GM23338 (cell line): Measurements from ENCODE around the gene C2. TPM values are rescaled to one million over a fixed set of nuclear protein-coding genes. Genes with fewer than 3 reads are reported as not detected.

ENCODE experiments used
- ATAC-seq: fragments of 200-7000 bp; cut with Tn5 transposase; 3 replicates; pipeline ENCODE4 v1.9.1; 2020
- DNase-seq: peaks from one replicate; pipeline ENCODE4 v3.0.0-alpha.2; 2015; ENCODE audit warnings: low spot score
- H2AFZ ChIP-seq: fragments of 200-600 bp; sonication (generic); 2 replicates; pipeline ENCODE4 v1.8.0; 2016; ENCODE audit warnings: antibody characterized with exemption, mild to moderate bottlenecking, moderate library complexity
- H3F3A ChIP-seq: fragments of 200-600 bp; sonication (generic); replicated peaks from 2 replicates; pipeline ENCODE4 v1.8.0; 2017; ENCODE audit warnings: antibody characterized with exemption, mixed run types, low read depth
- H3K27ac ChIP-seq: fragments of 200-600 bp; sonication (generic); 2 replicates; pipeline ENCODE4 v1.6.1; 2016; ENCODE audit warnings: low read depth
- H3K27me3 ChIP-seq: fragments of 200-600 bp; sonication (generic); 2 replicates; pipeline ENCODE4 v1.8.0; 2016; ENCODE audit warnings: mild to moderate bottlenecking, mixed run types, moderate library complexity; ENCODE audit not compliant: insufficient read depth
- H3K36me3 ChIP-seq: fragments of 200-600 bp; sonication (generic); 2 replicates; pipeline ENCODE4 v1.8.0; 2016; ENCODE audit warnings: mild to moderate bottlenecking; ENCODE audit not compliant: insufficient read depth
- H3K4me1 ChIP-seq: fragments of 200-600 bp; sonication (generic); 2 replicates; pipeline ENCODE4 v1.8.0; 2016; ENCODE audit warnings: mild to moderate bottlenecking, moderate library complexity; ENCODE audit not compliant: insufficient read depth
- H3K4me2 ChIP-seq: fragments of 200-600 bp; sonication (generic); 2 replicates; pipeline ENCODE4 v1.7.1; 2017; ENCODE audit warnings: mixed run types
- H3K4me3 ChIP-seq: fragments of 200-600 bp; sonication (generic); 2 replicates; pipeline ENCODE4 v1.6.1; 2016; ENCODE audit warnings: mixed run types
- H3K79me2 ChIP-seq: fragments of 200-600 bp; sonication (generic); replicated peaks from 2 replicates; pipeline ENCODE4 v1.8.0; 2017; ENCODE audit warnings: mild to moderate bottlenecking; ENCODE audit not compliant: insufficient read depth
- H3K9me2 ChIP-seq: fragments of 200-600 bp; sonication (generic); 2 replicates; pipeline ENCODE4 v1.8.0; 2017; ENCODE audit not compliant: insufficient read depth
- H4K20me1 ChIP-seq: fragments of 200-600 bp; sonication (generic); replicated peaks from 2 replicates; pipeline ENCODE4 v1.8.0; 2017; ENCODE audit warnings: mild to moderate bottlenecking; ENCODE audit not compliant: insufficient read depth
- H3K27ac Mint-ChIP-seq: 2 replicates; pipeline ENCODE4 v1.8.0; 2020; ENCODE audit warnings: inconsistent platforms, mild to moderate bottlenecking, moderate library complexity, mixed read lengths
- H3K27me3 Mint-ChIP-seq: 3 replicates; pipeline ENCODE4 v1.8.0; 2022; ENCODE audit warnings: low read depth, mild to moderate bottlenecking, moderate library complexity, mixed read lengths, inconsistent platforms; ENCODE audit not compliant: insufficient read depth, poor library complexity
- H3K36me3 Mint-ChIP-seq: 3 replicates; pipeline ENCODE4 v1.8.0; 2021; ENCODE audit warnings: low read depth, mild to moderate bottlenecking, inconsistent platforms, moderate library complexity, mixed read lengths
- H3K4me1 Mint-ChIP-seq: 3 replicates; pipeline ENCODE4 v1.8.0; 2020; ENCODE audit warnings: mild to moderate bottlenecking, inconsistent platforms, mixed read lengths
- H3K4me3 Mint-ChIP-seq: 3 replicates; pipeline ENCODE4 v1.8.0; 2021; ENCODE audit warnings: moderate library complexity, mild to moderate bottlenecking, inconsistent platforms, mixed read lengths
- H3K9me3 Mint-ChIP-seq: 3 replicates; pipeline ENCODE4 v1.8.0; 2020; ENCODE audit warnings: moderate library complexity, mild to moderate bottlenecking, inconsistent platforms, mixed read lengths
- CREB1 ChIP-seq: fragments of 250-450 bp; sonication (Bioruptor Pico); IDR thresholded peaks from 2 replicates; pipeline ENCODE4 v1.5.0; 2020; ENCODE audit warnings: low read depth, mild to moderate bottlenecking, moderate library complexity
- CTCF ChIP-seq, 2 experiments: fragments of 200-600 bp in 1 of 2; sonication (generic) in 1 of 2; conservative IDR thresholded peaks; 2 replicates each; pipeline versions ENCODE4 v1.5.1 to v1.6.1; 2016 to 2017; ENCODE audit warnings: antibody characterized with exemption in 2 of 2, low read depth in 2 of 2, mild to moderate bottlenecking in 2 of 2, moderate library complexity in 1 of 2
- ETS1 ChIP-seq: IDR thresholded peaks from 2 replicates; pipeline ENCODE4 v1.6.1; 2016; ENCODE audit warnings: antibody characterized with exemption
- EZH2 ChIP-seq: fragments of 200-600 bp; sonication (generic); IDR thresholded peaks from one replicate; pipeline ENCODE4 v1.8.0; 2017; ENCODE audit warnings: antibody characterized with exemption, mild to moderate bottlenecking, low read depth; ENCODE audit not compliant: unreplicated experiment
- EZH2phosphoT487 ChIP-seq: fragments of 200-600 bp; sonication (generic); IDR thresholded peaks from one replicate; pipeline ENCODE4 v1.8.1; 2018; ENCODE audit warnings: antibody characterized with exemption; ENCODE audit not compliant: unreplicated experiment
- JUNB ChIP-seq: IDR thresholded peaks from one replicate; pipeline ENCODE4 v1.6.1; 2016; ENCODE audit warnings: antibody characterized with exemption; ENCODE audit not compliant: unreplicated experiment
- NANOG ChIP-seq: IDR thresholded peaks from 2 replicates; pipeline ENCODE4 v1.6.1; 2016; ENCODE audit warnings: antibody characterized with exemption, borderline replicate concordance
- POLR2AphosphoS5 ChIP-seq: IDR thresholded peaks from 2 replicates; pipeline ENCODE4 v1.6.1; 2016; ENCODE audit warnings: antibody characterized with exemption, low read depth
- STAT1 ChIP-seq: IDR thresholded peaks from one replicate; pipeline ENCODE4 v1.6.1; 2016; ENCODE audit warnings: antibody characterized with exemption; ENCODE audit not compliant: unreplicated experiment
- ZNF114 ChIP-seq: fragments of 250-450 bp; sonication (Bioruptor Pico); IDR thresholded peaks from 2 replicates; pipeline ENCODE4 v1.5.0; 2020; ENCODE audit warnings: mild to moderate bottlenecking, moderate library complexity
- ZNF331 ChIP-seq: fragments of 250-450 bp; sonication (Bioruptor Pico); IDR thresholded peaks from 2 replicates; pipeline ENCODE4 v1.5.0; 2020; ENCODE audit warnings: low read depth, mild to moderate bottlenecking, moderate library complexity
- polyA plus RNA-seq: library from polyadenylated mRNA; unstranded; fragments of >200 nt; fragmentation: Nextera tagmentation; extraction: Ambion mirVana; gene quantifications from 2 replicates; pipeline ENCODE4 v1.2.1, GENCODE V29; 2016
- total RNA-seq: library from RNA; depleted of rRNA; stranded (reverse); fragments of >200 nt; shearing (Covaris generic); gene quantifications from 2 replicates; pipeline ENCODE4 v1.2.3, GENCODE V29; 2014
- TF ChIP-seq, protein P1 (sequence below): IDR thresholded peaks from one replicate; pipeline ENCODE4 v1.6.1; 2018; ENCODE audit warnings: antibody characterized with exemption; ENCODE audit not compliant: unreplicated experiment
- TF ChIP-seq, protein P2 (sequence below): fragments of 250-450 bp; sonication (Bioruptor Pico); IDR thresholded peaks from 2 replicates; pipeline ENCODE4 v1.5.0; 2020; ENCODE audit warnings: mild to moderate bottlenecking, moderate library complexity

Gene C2
- total and polyA plus RNA-seq, 2 experiments from 2014 or later: 0.16 to 1.7 TPM

GRCh38 chr6:31971279-31971992, 43.9 kb downstream of the C2 start:
- ATAC-seq (peak; percentile 27), DNase-seq (no peak)
- TF ChIP-seq, protein P1, sequence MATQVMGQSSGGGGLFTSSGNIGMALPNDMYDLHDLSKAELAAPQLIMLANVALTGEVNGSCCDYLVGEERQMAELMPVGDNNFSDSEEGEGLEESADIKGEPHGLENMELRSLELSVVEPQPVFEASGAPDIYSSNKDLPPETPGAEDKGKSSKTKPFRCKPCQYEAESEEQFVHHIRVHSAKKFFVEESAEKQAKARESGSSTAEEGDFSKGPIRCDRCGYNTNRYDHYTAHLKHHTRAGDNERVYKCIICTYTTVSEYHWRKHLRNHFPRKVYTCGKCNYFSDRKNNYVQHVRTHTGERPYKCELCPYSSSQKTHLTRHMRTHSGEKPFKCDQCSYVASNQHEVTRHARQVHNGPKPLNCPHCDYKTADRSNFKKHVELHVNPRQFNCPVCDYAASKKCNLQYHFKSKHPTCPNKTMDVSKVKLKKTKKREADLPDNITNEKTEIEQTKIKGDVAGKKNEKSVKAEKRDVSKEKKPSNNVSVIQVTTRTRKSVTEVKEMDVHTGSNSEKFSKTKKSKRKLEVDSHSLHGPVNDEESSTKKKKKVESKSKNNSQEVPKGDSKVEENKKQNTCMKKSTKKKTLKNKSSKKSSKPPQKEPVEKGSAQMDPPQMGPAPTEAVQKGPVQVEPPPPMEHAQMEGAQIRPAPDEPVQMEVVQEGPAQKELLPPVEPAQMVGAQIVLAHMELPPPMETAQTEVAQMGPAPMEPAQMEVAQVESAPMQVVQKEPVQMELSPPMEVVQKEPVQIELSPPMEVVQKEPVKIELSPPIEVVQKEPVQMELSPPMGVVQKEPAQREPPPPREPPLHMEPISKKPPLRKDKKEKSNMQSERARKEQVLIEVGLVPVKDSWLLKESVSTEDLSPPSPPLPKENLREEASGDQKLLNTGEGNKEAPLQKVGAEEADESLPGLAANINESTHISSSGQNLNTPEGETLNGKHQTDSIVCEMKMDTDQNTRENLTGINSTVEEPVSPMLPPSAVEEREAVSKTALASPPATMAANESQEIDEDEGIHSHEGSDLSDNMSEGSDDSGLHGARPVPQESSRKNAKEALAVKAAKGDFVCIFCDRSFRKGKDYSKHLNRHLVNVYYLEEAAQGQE: no peak
- TF ChIP-seq POLR2AphosphoS5 (no peak; the same call in 1 of the 2 replicates), ZNF114 (CRISPR knock-in tag) (0 out of 2 replicates have a peak, but pooled peaks have one; percentile 66), ZNF331 (CRISPR knock-in tag) (0 out of 2 replicates have a peak, but pooled peaks have one; percentile 44), STAT1 (no peak), EZH2phosphoT487 (no peak), EZH2 (no peak), JUNB (no peak), NANOG (no peak), ETS1 (no peak), CTCF (conservative IDR thresholded peaks at IDR 0.05; ENCODE audit: low read depth in 2 of 2) (no peak), CREB1 (no peak; the same call in 1 of the 2 replicates)
- TF ChIP-seq, protein P2, sequence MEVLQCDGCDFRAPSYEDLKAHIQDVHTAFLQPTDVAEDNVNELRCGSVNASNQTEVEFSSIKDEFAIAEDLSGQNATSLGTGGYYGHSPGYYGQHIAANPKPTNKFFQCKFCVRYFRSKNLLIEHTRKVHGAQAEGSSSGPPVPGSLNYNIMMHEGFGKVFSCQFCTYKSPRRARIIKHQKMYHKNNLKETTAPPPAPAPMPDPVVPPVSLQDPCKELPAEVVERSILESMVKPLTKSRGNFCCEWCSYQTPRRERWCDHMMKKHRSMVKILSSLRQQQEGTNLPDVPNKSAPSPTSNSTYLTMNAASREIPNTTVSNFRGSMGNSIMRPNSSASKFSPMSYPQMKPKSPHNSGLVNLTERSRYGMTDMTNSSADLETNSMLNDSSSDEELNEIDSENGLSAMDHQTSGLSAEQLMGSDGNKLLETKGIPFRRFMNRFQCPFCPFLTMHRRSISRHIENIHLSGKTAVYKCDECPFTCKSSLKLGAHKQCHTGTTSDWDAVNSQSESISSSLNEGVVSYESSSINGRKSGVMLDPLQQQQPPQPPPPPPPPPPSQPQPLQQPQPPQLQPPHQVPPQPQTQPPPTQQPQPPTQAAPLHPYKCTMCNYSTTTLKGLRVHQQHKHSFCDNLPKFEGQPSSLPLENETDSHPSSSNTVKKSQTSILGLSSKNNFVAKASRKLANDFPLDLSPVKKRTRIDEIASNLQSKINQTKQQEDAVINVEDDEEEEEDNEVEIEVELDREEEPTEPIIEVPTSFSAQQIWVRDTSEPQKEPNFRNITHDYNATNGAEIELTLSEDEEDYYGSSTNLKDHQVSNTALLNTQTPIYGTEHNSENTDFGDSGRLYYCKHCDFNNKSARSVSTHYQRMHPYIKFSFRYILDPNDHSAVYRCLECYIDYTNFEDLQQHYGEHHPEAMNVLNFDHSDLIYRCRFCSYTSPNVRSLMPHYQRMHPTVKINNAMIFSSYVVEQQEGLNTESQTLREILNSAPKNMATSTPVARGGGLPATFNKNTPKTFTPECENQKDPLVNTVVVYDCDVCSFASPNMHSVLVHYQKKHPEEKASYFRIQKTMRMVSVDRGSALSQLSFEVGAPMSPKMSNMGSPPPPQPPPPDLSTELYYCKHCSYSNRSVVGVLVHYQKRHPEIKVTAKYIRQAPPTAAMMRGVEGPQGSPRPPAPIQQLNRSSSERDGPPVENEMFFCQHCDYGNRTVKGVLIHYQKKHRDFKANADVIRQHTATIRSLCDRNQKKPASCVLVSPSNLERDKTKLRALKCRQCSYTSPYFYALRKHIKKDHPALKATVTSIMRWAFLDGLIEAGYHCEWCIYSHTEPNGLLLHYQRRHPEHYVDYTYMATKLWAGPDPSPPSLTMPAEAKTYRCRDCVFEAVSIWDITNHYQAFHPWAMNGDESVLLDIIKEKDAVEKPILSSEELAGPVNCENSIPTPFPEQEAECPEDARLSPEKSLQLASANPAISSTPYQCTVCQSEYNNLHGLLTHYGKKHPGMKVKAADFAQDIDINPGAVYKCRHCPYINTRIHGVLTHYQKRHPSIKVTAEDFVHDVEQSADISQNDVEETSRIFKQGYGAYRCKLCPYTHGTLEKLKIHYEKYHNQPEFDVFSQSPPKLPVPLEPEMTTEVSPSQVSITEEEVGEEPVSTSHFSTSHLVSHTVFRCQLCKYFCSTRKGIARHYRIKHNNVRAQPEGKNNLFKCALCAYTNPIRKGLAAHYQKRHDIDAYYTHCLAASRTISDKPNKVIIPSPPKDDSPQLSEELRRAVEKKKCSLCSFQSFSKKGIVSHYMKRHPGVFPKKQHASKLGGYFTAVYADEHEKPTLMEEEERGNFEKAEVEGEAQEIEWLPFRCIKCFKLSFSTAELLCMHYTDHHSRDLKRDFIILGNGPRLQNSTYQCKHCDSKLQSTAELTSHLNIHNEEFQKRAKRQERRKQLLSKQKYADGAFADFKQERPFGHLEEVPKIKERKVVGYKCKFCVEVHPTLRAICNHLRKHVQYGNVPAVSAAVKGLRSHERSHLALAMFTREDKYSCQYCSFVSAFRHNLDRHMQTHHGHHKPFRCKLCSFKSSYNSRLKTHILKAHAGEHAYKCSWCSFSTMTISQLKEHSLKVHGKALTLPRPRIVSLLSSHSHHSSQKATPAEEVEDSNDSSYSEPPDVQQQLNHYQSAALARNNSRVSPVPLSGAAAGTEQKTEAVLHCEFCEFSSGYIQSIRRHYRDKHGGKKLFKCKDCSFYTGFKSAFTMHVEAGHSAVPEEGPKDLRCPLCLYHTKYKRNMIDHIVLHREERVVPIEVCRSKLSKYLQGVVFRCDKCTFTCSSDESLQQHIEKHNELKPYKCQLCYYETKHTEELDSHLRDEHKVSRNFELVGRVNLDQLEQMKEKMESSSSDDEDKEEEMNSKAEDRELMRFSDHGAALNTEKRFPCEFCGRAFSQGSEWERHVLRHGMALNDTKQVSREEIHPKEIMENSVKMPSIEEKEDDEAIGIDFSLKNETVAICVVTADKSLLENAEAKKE (CRISPR knock-in tag): no peak
- H4K20me1 ChIP-seq: no peaks in the 10 kb centered on the region
- peak overlapping the region; percentile 89 for H3K27ac ChIP-seq
- H3K36me3 ChIP-seq: peaks cover 5% of the 10 kb centered on the region; the same call in 1 of the 2 replicates
- H3K4me1 ChIP-seq: peaks cover 6% of the 10 kb centered on the region
- Mint-ChIP-seq H3K4me1 (peaks cover 8% of the 10 kb centered on the region), H3K36me3 (peaks cover 59% of the 10 kb centered on the region), H3K27me3 (peaks cover 24% of the 10 kb centered on the region), H3K4me3 (peak overlapping the region; percentile 89), H3K9me3 (peaks cover 19% of the 10 kb centered on the region; the same call in 2 of the 3 replicates), H3K27ac (peak overlapping the region; percentile 99)
- peaks cover 14% of the 10 kb centered on the region for H3K79me2 ChIP-seq
- peak overlapping the region; percentile 76 for H3K4me3 ChIP-seq
- H3K27me3 ChIP-seq: no peaks in the 10 kb centered on the region
- H2AFZ ChIP-seq: peak overlapping the region; percentile 88
- peak overlapping the region; percentile 85 for H3K4me2 ChIP-seq
- H3K9me2 ChIP-seq: no peaks in the 10 kb centered on the region
- peaks cover 9% of the 10 kb centered on the region for H3F3A ChIP-seq
